NCI-H345 treated with DMSO at 0.1 percent for 48 hours (cell line): ENCODE data around the gene DACH1.

Experiments
- DNase-seq: peaks from one replicate; lab custom pipeline; 2025; ENCODE audit not compliant: unreplicated experiment; lab: John Stamatoyannopoulos, UW

Gene DACH1

DNA sequence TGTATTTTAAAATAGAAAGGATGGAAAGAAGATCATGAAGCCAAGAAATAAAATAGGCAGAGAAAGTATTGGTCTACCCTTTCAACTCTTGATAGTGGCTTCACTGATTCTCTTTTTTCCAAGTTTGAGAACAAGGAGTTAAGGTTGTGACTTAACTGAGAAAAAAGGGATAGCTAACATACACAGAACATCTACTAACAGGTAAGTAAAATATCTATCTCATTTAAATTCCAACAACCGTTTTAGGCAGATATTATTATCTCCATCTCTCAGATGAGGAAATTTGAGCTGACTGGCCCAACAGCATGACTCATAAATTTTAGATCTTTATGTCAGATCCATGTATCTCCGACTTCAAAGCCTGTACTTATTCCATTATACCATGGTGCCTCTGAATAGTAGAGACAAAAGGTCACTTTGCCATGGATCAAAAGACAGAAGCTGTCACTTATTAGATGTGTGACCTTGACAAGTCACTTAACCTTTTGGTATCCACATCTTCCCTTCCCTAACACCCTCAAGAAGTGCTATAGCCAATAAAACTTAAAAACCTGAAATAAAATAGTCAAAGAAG, 152.1 kb downstream of the DACH1 start:
- DNase-seq, result no peak

DNA sequence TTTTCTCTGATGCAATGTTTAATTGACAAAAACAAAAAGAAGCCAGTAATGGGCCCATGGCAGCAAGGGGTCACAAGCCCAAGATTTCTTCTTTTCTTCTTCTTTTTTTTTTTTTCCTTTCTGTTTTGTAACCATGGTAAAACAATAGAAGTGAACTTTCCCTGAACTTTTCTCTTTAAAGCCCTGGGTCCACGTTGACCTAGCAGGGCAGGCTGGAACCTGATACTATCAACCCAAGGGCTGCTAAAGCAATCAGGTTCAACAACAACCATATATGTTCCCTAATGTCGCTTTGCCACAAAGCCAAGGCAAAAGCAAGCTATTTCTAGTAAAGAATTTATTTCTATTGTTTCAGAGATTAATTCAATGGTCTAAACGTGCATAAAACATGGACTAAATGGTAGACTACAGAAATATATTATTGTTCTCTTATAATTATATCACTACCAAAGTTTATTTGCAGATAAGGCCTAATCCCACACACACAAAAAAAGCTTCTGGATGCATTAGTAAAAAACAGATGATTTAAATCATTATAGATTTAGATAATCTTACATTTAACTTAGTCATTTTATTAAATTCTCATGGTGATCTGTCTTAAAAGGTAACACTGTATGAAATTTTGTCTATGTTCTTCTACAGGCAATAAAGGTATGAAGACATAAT, 153.9 kb downstream of the DACH1 start:
- DNase-seq, result no peak

DNA sequence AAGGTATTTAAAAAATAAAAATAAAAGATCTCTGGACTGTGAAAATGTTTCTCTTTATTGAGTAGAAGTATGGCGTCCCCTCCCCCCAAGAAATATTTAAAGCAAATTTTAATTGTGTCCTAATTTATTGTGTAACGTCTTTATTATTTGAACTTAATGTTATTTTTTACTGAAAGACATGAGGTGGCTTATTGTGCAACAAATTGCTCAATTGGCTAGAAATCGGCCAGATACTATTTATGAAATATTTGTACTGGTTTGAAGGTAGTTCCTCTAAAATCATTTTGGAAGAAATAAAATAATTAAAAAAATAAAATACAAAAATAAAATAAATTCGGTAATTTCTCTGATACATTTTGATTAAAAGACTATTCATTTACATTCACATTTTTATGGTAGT, 162.3 kb downstream of the DACH1 start:
- no peak for DNase-seq

DNA sequence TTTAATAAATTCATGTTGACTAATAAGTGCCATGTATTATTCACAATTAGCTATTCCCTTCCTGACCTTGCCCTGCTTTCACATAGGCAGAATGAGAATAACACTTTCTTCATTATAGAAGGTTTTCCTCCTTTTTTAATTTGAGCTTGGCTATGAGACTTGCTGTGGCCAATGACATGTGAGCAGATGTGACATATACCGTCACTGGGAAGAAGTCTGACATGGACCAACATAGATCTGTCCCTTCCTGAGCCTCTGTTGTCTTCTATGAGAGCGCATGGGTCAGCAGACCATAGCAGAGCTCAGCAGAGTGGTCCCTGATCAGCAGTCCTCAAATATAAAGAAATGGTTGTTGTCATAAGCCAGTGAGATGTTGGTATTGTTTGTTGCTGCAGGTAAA, 163.9 kb downstream of the DACH1 start:
- DNase-seq, result no peak

DNA sequence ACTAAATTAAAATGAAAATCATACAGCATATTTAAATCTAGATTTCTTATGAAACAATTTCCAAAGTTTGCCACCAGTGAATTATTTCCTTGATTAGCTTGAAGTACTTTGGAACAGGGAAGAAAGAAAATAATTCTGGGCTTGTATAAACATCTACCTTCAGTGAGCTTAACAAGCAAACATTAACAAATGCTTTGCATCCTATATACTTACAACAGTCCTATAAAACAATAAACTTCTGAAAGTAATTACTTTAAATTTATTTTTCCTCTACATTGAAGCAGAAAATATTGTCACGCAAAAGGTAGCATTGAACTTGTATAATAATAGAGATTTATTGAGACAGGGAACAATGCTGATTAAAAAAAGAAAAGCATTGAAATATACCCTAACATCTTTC, 164.8 kb downstream of the DACH1 start:
- DNase-seq, result no peak

DNA sequence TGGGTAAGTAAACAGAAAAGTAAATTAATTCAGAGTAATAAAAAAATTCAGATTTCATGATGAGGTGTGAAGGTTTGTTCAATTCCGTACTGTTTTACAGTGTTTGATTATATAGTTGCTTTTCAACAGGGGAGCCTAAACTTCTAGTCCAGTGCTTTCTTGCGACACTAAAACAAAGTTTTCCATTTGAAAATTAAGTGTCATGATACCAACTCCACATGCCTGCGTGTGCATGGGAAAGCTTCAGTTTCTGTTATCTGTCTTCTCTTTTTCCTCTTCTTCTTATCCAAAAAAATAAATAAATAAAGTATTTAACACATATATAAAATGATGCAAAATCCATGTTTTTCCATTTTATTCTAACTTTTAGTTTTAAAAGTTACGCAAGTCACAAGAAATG, 165.3 kb downstream of the DACH1 start:
- no peak for DNase-seq

DNA sequence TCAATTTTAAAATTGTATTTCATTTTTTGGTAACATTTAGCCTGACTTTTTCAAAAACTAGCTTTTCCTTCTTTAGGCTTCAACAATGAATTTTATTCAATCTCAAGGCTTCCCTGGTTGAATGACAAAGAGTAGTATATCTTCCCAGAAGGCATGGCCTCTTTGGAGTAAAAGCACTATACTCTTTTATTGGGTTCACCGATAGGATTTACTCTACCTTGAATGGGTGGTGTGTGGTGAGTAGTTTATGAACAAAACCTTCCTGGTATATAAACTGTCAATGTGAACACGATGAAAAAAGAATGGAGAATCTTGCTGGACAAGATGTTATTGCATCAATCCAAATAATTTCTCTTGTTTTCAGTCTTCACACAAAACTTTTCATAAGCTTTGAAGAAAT, 167.7 kb downstream of the DACH1 start:
- no peak for DNase-seq

DNA sequence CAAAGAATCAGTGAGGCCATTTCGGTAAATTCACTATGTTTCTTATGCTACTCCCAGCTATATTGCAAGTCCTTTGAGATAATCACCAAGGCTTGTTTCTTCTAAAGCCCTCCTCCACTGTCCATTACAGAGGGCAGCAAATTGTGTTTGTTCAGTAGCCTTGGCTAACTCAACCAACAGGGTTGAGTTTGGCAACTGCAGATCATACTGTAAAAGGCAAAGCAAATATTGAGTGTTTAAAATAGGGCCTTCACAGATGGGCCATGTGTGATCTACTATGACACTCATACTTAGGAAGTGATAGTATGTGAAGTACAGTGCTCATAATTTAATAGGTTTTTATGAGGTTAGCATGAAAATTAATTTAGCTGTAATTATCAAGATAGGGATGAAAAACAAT, 171.3 kb downstream of the DACH1 start:
- DNase-seq, result no peak

DNA sequence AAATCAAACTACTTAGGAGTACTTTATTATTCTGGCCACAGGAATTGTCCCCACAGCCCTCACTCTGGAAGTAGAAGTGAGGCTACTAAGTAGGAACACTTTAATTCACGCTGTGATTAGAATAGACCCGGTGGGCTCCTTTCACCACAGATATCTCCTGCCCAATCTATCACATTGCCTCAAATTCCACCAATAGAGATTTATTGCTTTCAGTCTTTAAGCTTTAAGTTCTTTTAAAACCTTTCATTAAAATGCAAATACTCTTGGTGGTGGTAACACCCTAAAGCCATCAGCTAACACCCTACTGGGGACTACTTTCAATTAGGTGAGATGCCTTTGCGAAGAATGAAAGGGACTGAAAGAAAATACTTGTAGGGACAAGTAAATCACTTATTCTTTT, 181.9 kb downstream of the DACH1 start:
- DNase-seq, result no peak

DNA sequence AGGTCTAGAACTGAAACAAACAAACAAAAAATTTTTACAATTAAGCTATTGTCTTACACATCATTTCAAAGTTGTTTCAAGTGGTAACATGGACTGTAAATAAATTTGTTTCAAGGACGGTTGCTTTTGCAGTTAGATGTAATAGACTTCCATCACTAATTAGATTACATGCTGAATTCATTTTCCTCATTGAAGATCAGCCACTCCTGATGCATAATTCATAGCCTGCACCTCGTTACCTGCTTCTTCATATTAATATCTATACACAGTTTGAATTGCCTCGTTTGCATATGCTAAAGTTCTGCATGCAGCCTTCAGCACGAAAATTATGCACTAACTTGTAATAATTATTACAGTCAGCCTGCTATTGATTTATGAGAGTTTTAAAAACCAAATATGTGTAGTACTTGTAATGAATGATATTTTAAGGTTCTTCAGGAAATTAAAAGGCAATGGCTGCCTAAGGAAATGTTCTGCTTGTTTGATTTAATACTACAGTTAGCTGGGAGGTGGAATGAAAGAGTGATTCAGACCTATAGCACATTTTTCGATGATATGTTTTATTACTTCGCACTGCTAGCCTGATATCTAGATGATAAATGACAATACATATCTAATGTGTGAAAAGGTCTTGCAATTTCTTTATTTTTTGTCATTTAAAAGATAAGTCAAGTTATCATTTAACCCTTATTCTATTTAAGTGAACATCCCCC, 184.9 kb downstream of the DACH1 start:
- DNase-seq, result no peak

DNA sequence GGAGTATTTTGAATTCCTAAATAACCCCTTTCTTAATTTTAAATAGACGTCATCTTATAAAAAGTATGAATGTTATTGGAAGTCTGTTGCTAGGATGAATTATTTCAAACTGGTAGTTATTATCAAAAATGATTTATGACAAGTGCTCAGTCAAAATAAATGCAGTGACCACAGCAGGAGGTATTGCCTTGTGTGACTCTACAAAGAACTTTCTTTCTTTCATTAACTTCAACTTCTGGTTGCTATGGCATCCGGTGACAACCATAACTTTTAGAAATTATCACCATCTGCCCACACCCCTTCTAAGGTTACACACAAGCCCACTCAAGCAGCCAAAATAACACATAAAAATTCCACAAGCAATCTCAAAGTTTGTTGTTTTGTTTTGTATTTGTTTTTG, 189.9 kb downstream of the DACH1 start:
- no peak for DNase-seq

DNA sequence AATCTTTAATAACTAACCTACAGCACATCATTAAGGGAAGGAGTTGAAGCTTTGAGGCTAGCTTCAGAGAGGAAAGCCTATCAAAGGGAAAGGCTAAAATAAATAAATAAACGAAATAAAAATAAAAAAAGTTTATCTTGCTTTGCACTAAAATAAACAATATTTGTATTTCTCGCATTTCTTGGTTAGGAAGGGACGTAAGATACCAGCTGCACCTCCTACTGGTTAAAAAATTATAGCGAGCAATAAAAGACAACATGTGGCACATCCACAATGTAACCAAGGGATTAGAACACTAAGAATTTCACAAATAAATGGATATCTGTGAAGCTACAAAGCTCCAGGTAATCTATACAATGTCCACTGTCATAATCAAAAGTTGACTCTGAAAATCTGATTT, 194.5 kb downstream of the DACH1 start:
- no peak for DNase-seq

DNA sequence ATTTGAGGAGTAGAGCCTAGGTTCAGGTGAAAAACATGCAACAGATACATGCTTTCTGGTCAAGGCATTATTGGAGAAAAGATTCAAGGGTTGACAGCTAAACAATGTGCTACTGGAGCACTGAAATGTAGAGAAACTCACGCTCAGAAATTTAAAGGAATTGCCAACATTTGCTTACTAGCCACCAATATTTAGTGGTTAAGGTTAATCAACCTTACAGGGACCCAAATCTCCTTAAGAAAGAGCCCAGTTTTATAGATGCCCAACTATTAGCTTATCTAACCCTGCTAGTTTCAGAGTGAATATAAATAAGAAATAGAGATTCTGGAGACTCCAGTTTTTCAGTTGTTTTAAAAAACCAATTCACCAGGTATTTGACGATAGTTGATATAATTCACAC, 203.6 kb downstream of the DACH1 start:
- DNase-seq, result no peak

DNA sequence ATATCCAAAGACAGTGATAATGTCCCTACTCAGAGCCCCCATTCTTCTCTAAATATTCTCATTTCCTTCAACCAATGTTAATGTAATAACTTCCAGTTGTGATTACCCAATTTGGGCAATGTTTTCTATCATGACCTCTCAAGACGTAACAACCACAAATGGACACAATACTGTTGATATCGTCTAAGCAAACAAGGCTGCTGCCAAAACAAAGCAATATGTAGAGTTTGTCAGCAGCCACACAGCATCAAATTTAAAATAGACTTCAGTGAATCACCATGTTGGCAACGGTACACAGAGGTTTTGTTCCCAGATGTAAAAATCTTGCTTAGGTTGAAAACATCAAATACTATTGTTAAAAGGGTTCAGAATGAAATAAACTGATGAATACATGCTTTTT, 205.1 kb downstream of the DACH1 start:
- DNase-seq, result no peak

DNA sequence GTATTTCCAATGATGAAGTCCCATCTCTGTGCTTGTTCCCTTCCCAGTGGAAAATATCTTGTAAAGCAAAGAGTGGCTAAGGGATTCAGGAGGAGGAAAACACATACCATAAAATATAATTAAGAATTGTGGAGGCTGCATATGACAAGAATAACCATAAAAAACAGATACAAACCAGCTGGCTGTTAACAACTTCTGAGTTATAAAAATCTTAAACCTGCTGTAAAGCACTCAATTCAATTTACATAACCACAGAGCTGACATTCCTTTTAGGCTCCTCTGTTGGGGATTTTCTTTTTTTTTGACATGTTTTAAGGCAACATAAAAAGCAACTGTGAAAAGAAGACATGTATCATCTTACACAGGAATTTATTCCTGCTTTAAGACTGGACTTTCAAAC, 207.6 kb downstream of the DACH1 start:
- no peak for DNase-seq

DNA sequence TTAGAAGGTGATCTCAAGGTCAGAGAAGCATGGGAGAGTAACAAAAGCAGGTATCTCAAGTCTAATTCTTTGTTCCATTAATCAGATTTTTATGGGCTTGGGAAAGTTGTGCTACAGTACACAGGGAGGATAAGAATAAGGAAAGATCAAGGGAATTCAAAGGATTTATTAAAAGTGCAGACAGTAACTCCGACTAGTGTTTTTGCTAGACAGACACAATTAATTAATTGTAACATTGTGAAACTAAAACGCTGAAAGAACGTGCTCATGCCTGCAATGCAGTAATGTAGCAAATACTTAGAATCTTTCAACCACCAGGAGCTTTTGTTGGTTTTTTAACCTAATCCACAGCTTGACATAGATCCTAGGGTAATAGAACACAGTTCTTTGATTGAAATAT, 221.5 kb downstream of the DACH1 start:
- DNase-seq, result no peak

DNA sequence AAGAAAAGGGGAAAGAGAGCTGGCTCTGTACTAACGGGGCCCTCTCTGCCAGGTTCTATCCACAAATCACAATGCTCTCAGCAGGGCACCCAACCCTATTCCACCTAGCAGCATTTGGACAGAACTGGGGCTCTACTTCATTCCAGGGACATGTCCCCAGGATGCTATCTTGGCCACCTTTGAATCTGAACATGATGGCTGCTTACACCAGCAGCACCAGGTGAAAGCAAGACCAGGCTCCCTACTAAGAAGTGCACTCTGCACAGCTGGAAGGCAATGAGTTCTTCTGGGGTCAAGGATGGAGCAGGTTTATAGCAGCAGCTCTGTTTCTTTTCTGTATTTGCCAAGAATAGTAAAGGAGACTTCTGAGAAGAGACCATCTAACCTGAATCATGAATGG, 222.4 kb downstream of the DACH1 start:
- no peak for DNase-seq

DNA sequence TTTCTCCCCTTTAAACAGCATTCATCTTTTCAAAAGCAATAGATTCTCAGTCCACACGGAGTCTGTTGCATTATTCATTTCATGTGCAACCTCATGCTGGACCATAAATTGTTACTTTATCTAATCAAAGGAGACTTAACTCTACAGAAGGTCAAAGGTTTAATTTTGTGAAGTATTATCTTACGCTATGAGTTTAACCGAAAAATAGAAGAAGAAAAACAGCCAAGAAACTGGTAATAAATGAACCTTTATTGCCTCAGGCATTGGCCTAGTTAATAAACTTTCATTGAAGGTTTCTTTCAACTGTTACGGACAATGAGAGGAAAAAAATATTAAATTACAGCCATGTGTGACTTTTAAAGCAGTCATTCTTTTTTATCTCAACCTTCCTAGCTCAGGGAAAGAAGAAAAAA, 223.6 kb downstream of the DACH1 start:
- no peak for DNase-seq

DNA sequence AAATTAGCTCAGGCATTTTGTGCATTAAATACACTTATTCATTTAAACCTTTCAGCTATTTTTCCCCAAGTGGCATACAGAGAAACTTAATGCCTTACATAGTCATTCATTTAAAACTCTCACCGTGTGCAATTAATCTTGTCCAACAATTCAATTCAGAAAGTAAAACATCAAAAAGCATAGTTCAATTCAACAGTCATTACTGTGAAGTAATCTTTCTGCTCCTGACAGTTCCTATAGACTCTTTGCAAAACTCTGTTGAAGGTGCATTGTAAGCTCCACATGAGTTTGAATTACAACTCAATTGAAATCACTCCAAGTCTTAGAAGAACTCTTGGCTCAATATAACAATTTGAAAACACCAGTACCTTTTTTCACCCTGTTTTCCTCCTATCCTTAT, 228.3 kb downstream of the DACH1 start:
- DNase-seq, result no peak

DNA sequence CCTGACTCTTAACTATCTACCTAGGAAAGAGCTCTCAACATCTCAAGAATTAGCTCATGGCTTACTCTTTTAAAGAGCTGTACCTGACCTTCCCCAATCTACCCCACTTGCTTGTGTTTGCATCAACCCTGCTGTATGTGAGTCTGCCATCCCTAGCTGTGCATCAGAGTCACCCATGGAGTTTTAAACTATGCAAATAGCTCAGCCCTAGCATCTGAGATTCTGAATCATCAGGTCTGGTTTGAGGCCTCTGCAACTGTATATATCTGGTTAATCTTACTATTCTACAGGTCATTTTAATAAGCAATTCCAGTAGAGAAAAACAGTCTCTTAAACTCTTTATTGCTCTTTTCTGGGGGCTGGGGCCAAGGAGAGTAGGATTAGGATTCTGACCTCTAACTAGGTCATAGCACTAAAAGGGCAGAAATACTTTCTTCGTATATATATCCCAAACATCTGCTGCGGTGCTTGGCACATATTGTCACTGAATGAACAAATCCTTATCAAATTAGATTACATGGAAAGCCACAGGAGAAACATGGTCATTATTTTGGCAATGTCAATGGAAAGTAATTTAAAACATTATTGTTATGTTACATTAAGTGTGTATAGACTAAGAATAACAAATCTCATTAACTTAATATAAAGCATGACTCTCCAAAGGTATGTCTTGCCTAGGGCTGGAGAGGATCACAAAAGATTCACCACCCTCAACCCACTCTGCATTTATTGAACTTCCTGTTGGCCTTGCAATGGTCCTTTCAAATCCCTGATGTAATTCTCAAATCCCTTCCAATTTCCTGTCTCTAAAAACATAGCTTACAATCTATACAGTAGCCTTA, 232.2 kb downstream of the DACH1 start:
- no peak for DNase-seq

DNA sequence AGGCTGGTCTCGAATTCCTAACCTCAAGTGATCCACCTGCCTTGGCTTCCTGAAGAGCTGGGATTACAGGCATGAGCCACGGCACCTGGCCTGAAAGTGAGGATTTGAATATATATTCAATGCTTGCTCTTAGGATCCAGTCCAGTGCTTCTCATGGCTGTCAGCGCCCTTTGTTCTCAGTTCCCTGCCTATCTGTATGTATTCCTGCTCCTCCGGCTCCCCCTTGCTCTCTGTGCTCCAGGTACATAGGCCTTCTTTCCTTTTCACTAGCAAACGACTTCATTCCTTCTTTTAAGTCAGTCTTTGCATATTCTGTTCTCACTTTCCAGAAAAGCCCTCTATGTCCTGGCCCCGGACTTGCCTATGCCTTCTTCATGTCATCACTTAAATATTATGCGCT, 232.8 kb downstream of the DACH1 start:
- DNase-seq, result no peak

DNA sequence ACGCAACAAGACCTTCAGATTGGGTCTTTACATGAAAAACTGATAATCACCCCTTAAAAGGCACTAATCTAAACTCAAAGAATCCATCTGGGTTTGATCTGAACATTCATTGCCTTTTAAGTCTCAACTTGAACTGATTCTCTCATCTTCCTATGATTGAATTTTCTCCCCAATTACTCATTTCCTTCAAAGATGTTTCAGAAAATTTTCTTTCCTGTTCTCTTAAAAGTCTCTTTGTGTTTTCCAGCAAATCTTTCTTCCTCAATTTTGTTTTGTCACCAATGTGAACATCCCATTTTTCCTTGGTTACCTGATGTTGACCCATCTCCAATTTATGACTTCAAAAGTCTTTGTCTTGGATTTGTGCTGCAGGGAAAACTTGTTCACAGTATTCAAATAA, 234.3 kb downstream of the DACH1 start:
- no peak for DNase-seq
